Coronary artery (tissue), 2 donors: Measurements from ENCODE around the gene CHPF.

Experiments
- DNase-seq: peaks from one replicate; pipeline ENCODE4 v3.0.0-alpha.2; 2017; ENCODE audit warnings: low spot score
- H3K27ac ChIP-seq, 2 donors: fragments of 200-600 bp; sonication (generic); one replicate each; pipeline ENCODE4 v1.5.1; 2016 to 2019
- H3K4me3 ChIP-seq: fragments of 200-600 bp; sonication (generic); 2 replicates; pipeline ENCODE4 v1.5.1; 2016; ENCODE audit warnings: mild to moderate bottlenecking, moderate library complexity
- TF ChIP-seq, protein P1 (sequence below): fragments of 200-600 bp; sonication (generic); IDR thresholded peaks from one replicate; pipeline ENCODE4 v1.5.1; 2019; ENCODE audit warnings: antibody characterized with exemption

Gene CHPF

DNA sequence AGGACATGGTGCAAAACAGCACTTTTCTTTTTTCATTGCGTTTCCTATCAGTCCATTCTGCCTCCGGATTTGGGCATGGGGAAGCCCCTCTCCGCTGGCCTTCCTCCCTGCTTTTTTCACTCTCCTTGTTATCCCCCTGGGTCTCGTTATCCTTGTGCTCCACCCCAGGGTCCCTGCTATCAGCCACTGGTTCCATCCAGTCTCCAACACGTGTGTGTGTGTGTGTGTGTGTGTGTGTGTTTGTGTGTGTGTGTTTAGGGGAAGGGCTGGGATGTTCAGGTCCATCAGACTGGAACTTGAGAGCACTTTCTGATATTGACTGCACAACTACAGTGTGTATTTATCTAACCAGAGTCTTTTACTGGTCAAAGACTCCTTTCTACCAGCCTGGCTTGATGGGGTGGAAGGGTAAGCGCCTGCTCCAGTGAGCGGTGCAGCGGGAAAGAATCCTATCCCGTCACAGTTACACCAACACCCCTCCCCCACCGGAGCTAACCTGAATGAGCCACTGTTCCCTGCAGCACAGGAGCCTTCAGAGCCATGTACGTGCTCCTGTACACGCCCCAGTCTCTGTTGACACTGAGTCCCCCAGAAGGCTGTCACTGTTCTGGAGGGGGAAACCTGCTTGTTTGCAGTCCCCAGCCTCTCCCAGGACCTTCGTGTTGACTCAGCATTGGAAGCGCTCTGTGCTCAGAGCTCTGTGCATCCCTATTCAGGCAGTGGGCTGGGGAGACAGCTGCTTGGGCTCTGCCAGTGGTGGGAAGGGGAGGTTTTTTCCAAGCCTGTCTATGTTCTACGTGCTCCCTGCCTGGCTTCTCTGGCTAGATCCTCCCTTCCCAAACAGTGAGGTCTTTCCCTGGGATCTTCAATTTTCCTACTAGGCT, 33.1 kb upstream of the CHPF start:
- no peak for DNase-seq
- Histone ChIP-seq H3K27ac (no peak overlapping the region), H3K4me3 (no peak overlapping the region)
- TF ChIP-seq, protein P1, sequence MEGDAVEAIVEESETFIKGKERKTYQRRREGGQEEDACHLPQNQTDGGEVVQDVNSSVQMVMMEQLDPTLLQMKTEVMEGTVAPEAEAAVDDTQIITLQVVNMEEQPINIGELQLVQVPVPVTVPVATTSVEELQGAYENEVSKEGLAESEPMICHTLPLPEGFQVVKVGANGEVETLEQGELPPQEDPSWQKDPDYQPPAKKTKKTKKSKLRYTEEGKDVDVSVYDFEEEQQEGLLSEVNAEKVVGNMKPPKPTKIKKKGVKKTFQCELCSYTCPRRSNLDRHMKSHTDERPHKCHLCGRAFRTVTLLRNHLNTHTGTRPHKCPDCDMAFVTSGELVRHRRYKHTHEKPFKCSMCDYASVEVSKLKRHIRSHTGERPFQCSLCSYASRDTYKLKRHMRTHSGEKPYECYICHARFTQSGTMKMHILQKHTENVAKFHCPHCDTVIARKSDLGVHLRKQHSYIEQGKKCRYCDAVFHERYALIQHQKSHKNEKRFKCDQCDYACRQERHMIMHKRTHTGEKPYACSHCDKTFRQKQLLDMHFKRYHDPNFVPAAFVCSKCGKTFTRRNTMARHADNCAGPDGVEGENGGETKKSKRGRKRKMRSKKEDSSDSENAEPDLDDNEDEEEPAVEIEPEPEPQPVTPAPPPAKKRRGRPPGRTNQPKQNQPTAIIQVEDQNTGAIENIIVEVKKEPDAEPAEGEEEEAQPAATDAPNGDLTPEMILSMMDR = no peak

DNA sequence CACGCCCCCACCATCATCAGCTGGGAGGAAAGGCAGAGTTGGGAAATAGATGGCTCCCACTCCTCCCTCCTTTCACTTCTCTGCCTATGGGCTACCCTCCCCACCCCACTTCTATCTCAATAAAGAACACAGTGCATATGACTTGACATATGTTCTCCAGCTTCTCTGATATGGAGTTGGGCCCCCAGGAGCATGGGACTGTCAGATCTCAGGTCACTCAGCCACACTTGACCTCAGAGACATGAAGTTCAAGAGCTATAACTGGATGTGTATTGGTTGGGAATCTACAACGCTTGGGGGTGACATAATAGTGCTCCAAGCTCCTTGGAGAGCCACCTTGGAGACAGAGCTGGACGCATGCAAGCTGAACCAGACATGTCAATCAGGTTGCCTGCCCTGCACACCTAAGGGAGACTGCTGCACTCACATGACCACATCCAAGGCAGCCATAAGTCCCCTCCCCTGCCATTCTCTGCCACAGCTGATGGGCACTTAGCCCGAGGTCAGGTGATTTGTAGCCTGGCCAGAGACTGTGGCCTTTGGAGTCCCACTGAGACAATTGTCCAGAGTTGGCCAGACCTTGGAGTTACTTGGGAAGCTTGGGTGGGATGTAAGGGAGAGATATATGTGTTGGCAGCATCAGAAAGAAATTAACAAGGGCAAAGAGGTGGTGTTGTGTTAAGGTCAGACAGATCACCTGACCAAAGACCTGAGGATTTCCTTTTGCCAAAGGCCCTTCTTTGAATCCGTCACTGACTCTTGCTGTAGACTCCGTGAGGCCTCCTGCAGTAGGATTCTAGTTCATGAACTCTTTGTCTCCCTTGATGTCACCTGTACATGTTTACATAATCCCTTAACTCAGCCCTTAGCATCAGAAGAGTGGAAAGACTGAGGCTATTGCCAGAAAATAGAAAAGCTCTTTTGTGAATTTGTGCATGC, 32.2 kb upstream of the CHPF start:
- H3K27ac ChIP-seq = no peak overlapping the region
- TF ChIP-seq, protein P1 = no peak
- H3K4me3 ChIP-seq = no peak overlapping the region
- no peak for DNase-seq

DNA sequence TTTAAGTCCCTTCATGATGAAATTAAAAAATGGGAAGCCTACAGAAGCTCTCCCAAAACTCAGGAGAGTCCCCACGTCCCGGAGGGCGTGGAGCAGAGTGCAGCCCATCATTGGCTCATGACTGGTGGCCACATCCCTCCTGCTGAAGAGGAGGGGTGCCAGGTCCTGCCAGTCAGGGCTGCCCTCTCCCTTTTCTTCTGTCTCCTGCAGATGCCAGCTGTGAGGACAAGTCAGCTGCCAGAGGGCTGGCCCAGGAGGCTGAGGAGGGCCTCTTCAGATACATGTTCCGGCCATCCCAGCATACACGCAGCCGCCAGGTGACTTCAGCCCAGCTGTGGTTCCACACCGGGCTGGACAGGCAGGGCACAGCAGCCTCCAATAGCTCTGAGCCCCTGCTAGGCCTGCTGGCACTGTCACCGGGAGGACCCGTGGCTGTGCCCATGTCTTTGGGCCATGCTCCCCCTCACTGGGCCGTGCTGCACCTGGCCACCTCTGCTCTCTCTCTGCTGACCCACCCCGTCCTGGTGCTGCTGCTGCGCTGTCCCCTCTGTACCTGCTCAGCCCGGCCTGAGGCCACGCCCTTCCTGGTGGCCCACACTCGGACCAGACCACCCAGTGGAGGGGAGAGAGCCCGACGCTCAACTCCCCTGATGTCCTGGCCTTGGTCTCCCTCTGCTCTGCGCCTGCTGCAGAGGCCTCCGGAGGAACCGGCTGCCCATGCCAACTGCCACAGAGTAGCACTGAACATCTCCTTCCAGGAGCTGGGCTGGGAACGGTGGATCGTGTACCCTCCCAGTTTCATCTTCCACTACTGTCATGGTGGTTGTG, 31.1 kb upstream of the CHPF start:
- TF ChIP-seq, protein P1 = no peak
- Histone ChIP-seq H3K27ac (no peak overlapping the region), H3K4me3 (no peak overlapping the region)
- no peak for DNase-seq

DNA sequence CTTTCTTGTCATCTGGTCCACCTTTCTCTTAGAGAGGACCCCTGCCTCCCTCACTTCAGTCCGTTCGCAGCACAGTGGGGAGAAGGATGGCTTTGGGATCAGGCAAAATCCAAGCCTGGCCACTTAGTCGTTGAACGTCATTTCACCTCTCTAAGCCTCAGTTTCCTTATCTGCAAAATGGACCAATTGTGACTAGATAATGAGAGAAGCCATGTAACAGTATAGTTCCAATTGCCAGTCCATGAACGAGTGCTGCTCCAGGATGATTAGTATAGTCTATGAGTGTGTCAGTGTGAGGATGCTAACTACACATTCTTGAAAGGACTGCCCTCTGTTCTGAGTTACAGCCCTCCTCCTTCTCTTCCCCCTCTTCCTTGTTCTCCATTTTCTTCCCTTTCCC, 29.6 kb upstream of the CHPF start:
- H3K27ac ChIP-seq = no peak overlapping the region
- no peak overlapping the region for H3K4me3 ChIP-seq
- TF ChIP-seq, protein P1 = no peak
- DNase-seq = no peak

DNA sequence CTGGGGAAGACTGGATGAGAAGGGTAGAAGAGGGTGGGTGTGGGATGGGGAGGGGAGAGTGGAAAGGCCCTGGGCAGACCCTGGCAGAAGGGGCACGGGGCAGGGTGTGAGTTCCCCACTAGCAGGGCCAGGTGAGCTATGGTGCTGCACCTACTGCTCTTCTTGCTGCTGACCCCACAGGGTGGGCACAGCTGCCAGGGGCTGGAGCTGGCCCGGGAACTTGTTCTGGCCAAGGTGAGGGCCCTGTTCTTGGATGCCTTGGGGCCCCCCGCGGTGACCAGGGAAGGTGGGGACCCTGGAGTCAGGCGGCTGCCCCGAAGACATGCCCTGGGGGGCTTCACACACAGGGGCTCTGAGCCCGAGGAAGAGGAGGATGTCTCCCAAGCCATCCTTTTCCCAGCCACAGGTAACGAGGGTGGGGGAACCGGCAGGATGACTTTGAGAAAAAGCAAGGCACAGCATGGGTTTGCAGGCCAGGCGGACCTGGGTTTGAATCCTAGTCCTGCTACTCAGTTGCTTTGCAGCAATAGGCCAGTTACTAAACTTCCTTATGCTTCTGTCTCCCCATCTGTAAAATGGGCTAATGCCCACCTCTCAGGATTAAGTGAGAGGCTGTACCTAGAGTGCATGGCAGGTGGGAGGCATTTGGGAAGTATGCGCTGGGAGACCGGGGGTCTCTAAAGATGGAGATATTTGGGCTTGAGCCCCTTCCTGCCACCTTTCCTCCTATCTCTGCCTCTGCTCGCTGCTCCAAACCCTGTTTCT, 28.8 kb upstream of the CHPF start, which contains the start of gene INHA:
TSS of gene INHA (plus strand) at position 74 of the 765 bp plus-strand sequence. CDS start at position 139, 65 bp downstream.
- Histone ChIP-seq H3K27ac (peak within 1 kb of the TSS; percentile 88 to 93), H3K4me3 (peak within 1 kb of the TSS; percentile 91)
- TF ChIP-seq, protein P1 = no peak
- no peak for DNase-seq
